SK-N-SH treated with all-trans-retinoic acid at 6 μM for 48 hours (cell line): Measurements from ENCODE around the gene TNS1.

Experiments
- ATAC-seq: fragments of 200-7000 bp; cut with Tn5 transposase; 3 replicates; pipeline ENCODE4 v1.9.1; 2020; ENCODE audit warnings: mild to moderate bottlenecking, moderate library complexity
- ARNTL ChIP-seq: fragments of 450-650 bp; formaldehyde crosslinking; IDR thresholded peaks from 2 replicates; pipeline ENCODE4 v1.5.0; 2020; ENCODE audit warnings: low read depth, mild to moderate bottlenecking, moderate library complexity, borderline replicate concordance
- BACH2 ChIP-seq: fragments of 250-450 bp; sonication (Bioruptor Pico); IDR thresholded peaks from 2 replicates; pipeline ENCODE4 v1.9.0; 2021; ENCODE audit warnings: mild to moderate bottlenecking, borderline replicate concordance
- CSDC2 ChIP-seq: fragments of 250-450 bp; sonication (Bioruptor Pico); IDR thresholded peaks from 2 replicates; pipeline ENCODE4 v1.5.0; 2020; ENCODE audit warnings: mild to moderate bottlenecking, moderate library complexity
- ESRRG ChIP-seq: fragments of 250-450 bp; sonication (Bioruptor Pico); IDR thresholded peaks from 2 replicates; pipeline ENCODE4 v1.6.1; 2021; ENCODE audit warnings: mild to moderate bottlenecking
- GLIS3 ChIP-seq: fragments of 250-450 bp; sonication (Bioruptor Pico); IDR thresholded peaks from 2 replicates; pipeline ENCODE4 v1.5.0; 2020; ENCODE audit warnings: mild to moderate bottlenecking, moderate library complexity
- OSR1 ChIP-seq: fragments of 250-450 bp; sonication (Bioruptor Pico); IDR thresholded peaks from 2 replicates; pipeline ENCODE4 v1.8.0; 2022; ENCODE audit warnings: moderate library complexity, mild to moderate bottlenecking, inconsistent platforms
- PPARA ChIP-seq: fragments of 250-450 bp; sonication (Bioruptor Pico); IDR thresholded peaks from 2 replicates; pipeline ENCODE4 v1.5.0; 2020; ENCODE audit warnings: mild to moderate bottlenecking, borderline replicate concordance
- RARB ChIP-seq: fragments of 250-450 bp; sonication (Bioruptor Pico); IDR thresholded peaks from 2 replicates; pipeline ENCODE4 v1.8.0; 2021; ENCODE audit warnings: mild to moderate bottlenecking, moderate library complexity
- SNAI2 ChIP-seq: fragments of 250-450 bp; sonication (Bioruptor Pico); IDR thresholded peaks from 2 replicates; pipeline ENCODE4 v1.5.0; 2020; ENCODE audit warnings: mild to moderate bottlenecking, moderate library complexity
- TCF4 ChIP-seq: fragments of 250-450 bp; sonication (Bioruptor Pico); IDR thresholded peaks from 2 replicates; pipeline ENCODE4 v1.8.0; 2021; ENCODE audit warnings: mild to moderate bottlenecking, moderate library complexity, borderline replicate concordance
- TOX ChIP-seq: fragments of 250-450 bp; sonication (Bioruptor Pico); IDR thresholded peaks from 2 replicates; pipeline ENCODE4 v1.8.0; 2021; ENCODE audit warnings: mild to moderate bottlenecking, moderate library complexity, borderline replicate concordance
- ZC3H10 ChIP-seq: fragments of 250-450 bp; sonication (Bioruptor Pico); IDR thresholded peaks from 2 replicates; pipeline ENCODE4 v1.5.1; 2021; ENCODE audit warnings: mild to moderate bottlenecking, moderate library complexity
- ZFP3 ChIP-seq: fragments of 250-450 bp; sonication (Bioruptor Pico); IDR thresholded peaks from 2 replicates; pipeline ENCODE4 v1.5.0; 2020; ENCODE audit warnings: mild to moderate bottlenecking, moderate library complexity
- ZFP30 ChIP-seq: fragments of 450-650 bp; formaldehyde crosslinking; IDR thresholded peaks from 2 replicates; pipeline ENCODE4 v1.5.0; 2022; ENCODE audit warnings: mild to moderate bottlenecking, moderate library complexity
- ZNF565 ChIP-seq: fragments of 450-650 bp; formaldehyde crosslinking; conservative IDR thresholded peaks from 2 replicates; pipeline ENCODE4 v1.5.0; 2020; ENCODE audit warnings: low read depth, mild to moderate bottlenecking, moderate library complexity
- ZNF70 ChIP-seq: fragments of 450-650 bp; formaldehyde crosslinking; IDR thresholded peaks from 2 replicates; pipeline ENCODE4 v1.5.0; 2020; ENCODE audit warnings: mild to moderate bottlenecking, moderate library complexity
- TF ChIP-seq, protein P1 (sequence below): fragments of 250-450 bp; sonication (Bioruptor Pico); IDR thresholded peaks from 2 replicates; pipeline ENCODE4 v1.5.0; 2020; ENCODE audit warnings: mild to moderate bottlenecking, moderate library complexity
- TF ChIP-seq, protein P2 (sequence below): fragments of 250-450 bp; sonication (Bioruptor Pico); IDR thresholded peaks from 2 replicates; pipeline ENCODE4 v1.8.0; 2020; ENCODE audit warnings: mild to moderate bottlenecking, moderate library complexity, borderline replicate concordance
- TF ChIP-seq, protein P3 (sequence below): fragments of 250-450 bp; sonication (Bioruptor Pico); IDR thresholded peaks from 2 replicates; pipeline ENCODE4 v1.5.1; 2021; ENCODE audit warnings: mild to moderate bottlenecking, moderate library complexity
- TF ChIP-seq, protein P4 (sequence below): fragments of 250-450 bp; sonication (Bioruptor Pico); IDR thresholded peaks from 2 replicates; pipeline ENCODE4 v1.8.0; 2021; ENCODE audit warnings: low read depth, mild to moderate bottlenecking, moderate library complexity, borderline replicate concordance

The TNS1 gene

DNA sequence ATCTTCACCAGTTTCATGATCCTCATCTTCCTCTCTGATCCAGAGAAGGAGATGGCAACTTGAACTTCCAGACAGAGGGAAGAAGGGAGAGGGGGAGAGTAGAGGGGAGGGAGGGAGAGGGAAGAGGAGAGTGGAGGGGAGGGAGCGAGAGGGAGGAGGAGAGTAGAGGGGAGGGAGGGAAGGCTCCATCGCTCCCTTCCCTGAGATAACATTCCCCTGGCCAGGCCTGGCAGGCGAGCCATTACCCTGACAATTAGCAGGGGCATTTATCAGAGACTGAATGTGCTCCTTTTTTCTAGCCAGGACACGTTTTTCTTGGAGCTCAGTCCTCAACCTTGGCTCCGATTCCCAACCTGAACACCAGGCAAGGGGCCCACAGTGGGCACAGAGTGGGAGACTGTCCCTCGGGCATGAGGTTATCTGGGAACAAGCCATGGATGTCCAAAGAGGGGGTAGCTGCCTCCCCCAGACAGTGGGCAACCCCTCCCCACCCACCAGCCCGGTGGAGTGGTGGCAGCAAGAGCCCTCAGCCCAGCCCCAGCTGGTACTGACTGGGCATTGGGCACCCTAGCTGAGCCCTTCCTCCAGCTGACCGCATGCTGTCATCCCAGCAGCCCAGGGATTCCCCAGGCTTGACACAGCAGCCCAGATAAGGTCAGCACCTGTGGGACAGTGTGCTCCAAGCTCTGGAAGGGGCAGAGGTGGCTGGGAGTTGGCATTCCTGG, 81.8 kb downstream of the TNS1 start (continued):
- TF ChIP-seq, protein P1, sequence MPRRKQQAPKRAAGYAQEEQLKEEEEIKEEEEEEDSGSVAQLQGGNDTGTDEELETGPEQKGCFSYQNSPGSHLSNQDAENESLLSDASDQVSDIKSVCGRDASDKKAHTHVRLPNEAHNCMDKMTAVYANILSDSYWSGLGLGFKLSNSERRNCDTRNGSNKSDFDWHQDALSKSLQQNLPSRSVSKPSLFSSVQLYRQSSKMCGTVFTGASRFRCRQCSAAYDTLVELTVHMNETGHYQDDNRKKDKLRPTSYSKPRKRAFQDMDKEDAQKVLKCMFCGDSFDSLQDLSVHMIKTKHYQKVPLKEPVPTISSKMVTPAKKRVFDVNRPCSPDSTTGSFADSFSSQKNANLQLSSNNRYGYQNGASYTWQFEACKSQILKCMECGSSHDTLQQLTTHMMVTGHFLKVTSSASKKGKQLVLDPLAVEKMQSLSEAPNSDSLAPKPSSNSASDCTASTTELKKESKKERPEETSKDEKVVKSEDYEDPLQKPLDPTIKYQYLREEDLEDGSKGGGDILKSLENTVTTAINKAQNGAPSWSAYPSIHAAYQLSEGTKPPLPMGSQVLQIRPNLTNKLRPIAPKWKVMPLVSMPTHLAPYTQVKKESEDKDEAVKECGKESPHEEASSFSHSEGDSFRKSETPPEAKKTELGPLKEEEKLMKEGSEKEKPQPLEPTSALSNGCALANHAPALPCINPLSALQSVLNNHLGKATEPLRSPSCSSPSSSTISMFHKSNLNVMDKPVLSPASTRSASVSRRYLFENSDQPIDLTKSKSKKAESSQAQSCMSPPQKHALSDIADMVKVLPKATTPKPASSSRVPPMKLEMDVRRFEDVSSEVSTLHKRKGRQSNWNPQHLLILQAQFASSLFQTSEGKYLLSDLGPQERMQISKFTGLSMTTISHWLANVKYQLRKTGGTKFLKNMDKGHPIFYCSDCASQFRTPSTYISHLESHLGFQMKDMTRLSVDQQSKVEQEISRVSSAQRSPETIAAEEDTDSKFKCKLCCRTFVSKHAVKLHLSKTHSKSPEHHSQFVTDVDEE (CRISPR knock-in tag), result peak; percentile 30; the same call in 1 of the 2 replicates
- no peak for TF ChIP-seq SNAI2 (CRISPR knock-in tag)
- TF ChIP-seq ARNTL (CRISPR knock-in tag), result no peak
- TF ChIP-seq, protein P2, sequence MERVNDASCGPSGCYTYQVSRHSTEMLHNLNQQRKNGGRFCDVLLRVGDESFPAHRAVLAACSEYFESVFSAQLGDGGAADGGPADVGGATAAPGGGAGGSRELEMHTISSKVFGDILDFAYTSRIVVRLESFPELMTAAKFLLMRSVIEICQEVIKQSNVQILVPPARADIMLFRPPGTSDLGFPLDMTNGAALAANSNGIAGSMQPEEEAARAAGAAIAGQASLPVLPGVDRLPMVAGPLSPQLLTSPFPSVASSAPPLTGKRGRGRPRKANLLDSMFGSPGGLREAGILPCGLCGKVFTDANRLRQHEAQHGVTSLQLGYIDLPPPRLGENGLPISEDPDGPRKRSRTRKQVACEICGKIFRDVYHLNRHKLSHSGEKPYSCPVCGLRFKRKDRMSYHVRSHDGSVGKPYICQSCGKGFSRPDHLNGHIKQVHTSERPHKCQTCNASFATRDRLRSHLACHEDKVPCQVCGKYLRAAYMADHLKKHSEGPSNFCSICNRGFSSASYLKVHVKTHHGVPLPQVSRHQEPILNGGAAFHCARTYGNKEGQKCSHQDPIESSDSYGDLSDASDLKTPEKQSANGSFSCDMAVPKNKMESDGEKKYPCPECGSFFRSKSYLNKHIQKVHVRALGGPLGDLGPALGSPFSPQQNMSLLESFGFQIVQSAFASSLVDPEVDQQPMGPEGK, result no peak; the same call in 1 of the 2 replicates
- TF ChIP-seq ESRRG (CRISPR knock-in tag), result no peak

DNA sequence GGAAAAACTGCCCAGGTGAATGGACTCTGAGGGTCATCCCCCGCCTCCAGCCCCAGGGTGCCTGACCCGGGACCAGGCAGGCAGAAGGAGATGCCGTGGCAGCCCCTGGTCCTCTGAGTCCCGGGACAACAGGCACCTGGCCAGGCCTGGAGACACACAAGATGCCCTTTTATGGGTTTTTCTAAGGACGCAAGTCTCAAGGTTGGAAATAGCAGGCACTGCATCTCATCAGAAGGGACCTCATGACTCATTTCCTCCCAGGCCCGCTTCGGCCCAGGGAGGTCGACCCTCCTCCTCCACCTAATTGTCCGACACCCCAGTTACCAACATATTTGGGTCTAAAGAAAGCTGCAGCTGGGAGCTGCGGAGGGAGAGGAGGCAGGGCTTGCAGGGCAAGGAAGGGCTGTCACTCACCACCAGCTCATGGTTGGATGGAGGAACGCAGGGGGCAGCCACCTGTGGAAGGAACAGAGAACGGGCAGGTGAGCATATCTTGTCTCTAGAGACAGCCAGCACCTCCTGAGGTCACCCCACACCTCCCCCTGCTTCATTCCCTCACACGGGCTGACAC, 82.9 kb downstream of the TNS1 start:
- TF ChIP-seq SNAI2 (CRISPR knock-in tag) (no peak), TCF4 (CRISPR knock-in tag) (no peak), TOX (CRISPR knock-in tag) (no peak), ZC3H10 (CRISPR knock-in tag) (no peak), RARB (CRISPR knock-in tag) (no peak), ZNF565 (CRISPR knock-in tag) (no peak), ZNF70 (CRISPR knock-in tag) (no peak), OSR1 (CRISPR knock-in tag) (no peak), GLIS3 (CRISPR knock-in tag) (no peak), BACH2 (CRISPR knock-in tag) (no peak), ZFP3 (CRISPR knock-in tag) (no peak)
- TF ChIP-seq, protein P3, sequence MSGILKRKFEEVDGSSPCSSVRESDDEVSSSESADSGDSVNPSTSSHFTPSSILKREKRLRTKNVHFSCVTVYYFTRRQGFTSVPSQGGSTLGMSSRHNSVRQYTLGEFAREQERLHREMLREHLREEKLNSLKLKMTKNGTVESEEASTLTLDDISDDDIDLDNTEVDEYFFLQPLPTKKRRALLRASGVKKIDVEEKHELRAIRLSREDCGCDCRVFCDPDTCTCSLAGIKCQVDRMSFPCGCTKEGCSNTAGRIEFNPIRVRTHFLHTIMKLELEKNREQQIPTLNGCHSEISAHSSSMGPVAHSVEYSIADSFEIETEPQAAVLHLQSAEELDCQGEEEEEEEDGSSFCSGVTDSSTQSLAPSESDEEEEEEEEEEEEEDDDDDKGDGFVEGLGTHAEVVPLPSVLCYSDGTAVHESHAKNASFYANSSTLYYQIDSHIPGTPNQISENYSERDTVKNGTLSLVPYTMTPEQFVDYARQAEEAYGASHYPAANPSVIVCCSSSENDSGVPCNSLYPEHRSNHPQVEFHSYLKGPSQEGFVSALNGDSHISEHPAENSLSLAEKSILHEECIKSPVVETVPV (CRISPR knock-in tag), result no peak
- TF ChIP-seq, protein P4, sequence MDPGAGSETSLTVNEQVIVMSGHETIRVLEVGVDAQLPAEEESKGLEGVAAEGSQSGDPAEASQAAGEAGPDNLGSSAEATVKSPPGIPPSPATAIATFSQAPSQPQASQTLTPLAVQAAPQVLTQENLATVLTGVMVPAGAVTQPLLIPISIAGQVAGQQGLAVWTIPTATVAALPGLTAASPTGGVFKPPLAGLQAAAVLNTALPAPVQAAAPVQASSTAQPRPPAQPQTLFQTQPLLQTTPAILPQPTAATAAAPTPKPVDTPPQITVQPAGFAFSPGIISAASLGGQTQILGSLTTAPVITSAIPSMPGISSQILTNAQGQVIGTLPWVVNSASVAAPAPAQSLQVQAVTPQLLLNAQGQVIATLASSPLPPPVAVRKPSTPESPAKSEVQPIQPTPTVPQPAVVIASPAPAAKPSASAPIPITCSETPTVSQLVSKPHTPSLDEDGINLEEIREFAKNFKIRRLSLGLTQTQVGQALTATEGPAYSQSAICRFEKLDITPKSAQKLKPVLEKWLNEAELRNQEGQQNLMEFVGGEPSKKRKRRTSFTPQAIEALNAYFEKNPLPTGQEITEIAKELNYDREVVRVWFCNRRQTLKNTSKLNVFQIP (CRISPR knock-in tag), result no peak

DNA sequence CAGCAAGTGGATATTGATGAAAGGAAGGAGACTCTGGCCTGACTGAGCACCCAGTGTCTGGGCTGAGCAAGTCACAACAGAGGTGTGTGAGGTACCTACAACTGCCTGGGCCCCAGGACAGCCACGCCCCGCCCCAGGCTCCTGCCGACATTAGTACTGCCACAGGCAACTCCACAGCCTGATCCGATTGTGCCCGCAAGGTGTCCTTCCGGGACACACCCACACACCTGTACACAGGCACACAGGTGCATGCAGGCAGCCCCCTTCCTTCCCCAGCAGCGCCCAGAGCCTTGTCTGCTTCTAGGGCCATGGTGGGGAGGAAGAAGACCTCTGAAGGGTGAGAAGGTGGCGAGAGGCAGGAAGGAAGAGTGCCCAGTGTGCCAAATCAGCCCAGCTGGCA, 83.6 kb downstream of the TNS1 start:
- TF ChIP-seq OSR1 (CRISPR knock-in tag) (no peak), ZFP30 (CRISPR knock-in tag) (no peak), ZNF565 (CRISPR knock-in tag) (no peak), PPARA (CRISPR knock-in tag) (no peak), ESRRG (CRISPR knock-in tag) (no peak), ZC3H10 (CRISPR knock-in tag) (no peak), CSDC2 (CRISPR knock-in tag) (no peak), ZFP3 (CRISPR knock-in tag) (no peak)
- TF ChIP-seq, protein P2, result no peak
- no peak for ATAC-seq

More for the DNA sequence above, 82.9 kb downstream of the TNS1 start:
- peak; percentile 64 for ATAC-seq
